Measurements from ENCODE around the gene TBX10. TPM values are rescaled to one million over a fixed set of nuclear protein-coding genes. Genes with fewer than 3 reads are reported as not detected.

Gene TBX10
- total RNA-seq, 6 donors from 2014 or later = not detected

- no peaks in the 10 kb centered on the region for H3K36me3 ChIP-seq
- H3K9me3 ChIP-seq = no peaks in the 10 kb centered on the region
- no peak for TF ChIP-seq CTCF (IDR thresholded peaks at IDR 0.05)
- no peak for TF ChIP-seq POLR2A (IDR thresholded peaks at IDR 0.05)
- TF ChIP-seq POLR2AphosphoS5 (IDR thresholded peaks at IDR 0.05) = no peak
- no peak for TF ChIP-seq EP300 (IDR thresholded peaks at IDR 0.05)
- ATAC-seq (ENCODE audit: low FRiP score in 2 of 2) (no peak), DNase-seq (peak in 1 of 2 donors; percentile 43)
- no peaks in the 10 kb centered on the region for H3K27me3 ChIP-seq
- no peak overlapping the region for H3K27ac ChIP-seq
- peaks cover 8 to 21% (median 17%) of the 10 kb centered on the region in 4 donors for H3K4me1 ChIP-seq
- 86 to 88% methylated on average over 6 to 11 of the region's 12 CpGs for WGBS, 2 donors
- H3K4me3 ChIP-seq = no peak overlapping the region
These were observed 7.2 kb downstream of the TBX10 start for GRCh38 chr11:67632175-67632981.

GRCh38 chr11:67631853-67632174, 7.7 kb downstream of the TBX10 start:
- H3K4me3 ChIP-seq = no peak overlapping the region
- DNase-seq (no peak), ATAC-seq (ENCODE audit: low FRiP score in 2 of 2) (no peak)
- H3K4me1 ChIP-seq = peaks cover 8 to 21% (median 17%) of the 10 kb centered on the region in 4 donors
- H3K27ac ChIP-seq = no peak overlapping the region
- TF ChIP-seq POLR2AphosphoS5 (IDR thresholded peaks at IDR 0.05) (no peak), CTCF (IDR thresholded peaks at IDR 0.05) (no peak), POLR2A (IDR thresholded peaks at IDR 0.05) (no peak), EP300 (IDR thresholded peaks at IDR 0.05) (no peak)
- WGBS, 2 donors = 82 to 95% methylated on average over 2 of the region's 2 CpGs
- no peaks in the 10 kb centered on the region for H3K9me3 ChIP-seq
- H3K27me3 ChIP-seq = no peaks in the 10 kb centered on the region
- no peaks in the 10 kb centered on the region for H3K36me3 ChIP-seq

DNA sequence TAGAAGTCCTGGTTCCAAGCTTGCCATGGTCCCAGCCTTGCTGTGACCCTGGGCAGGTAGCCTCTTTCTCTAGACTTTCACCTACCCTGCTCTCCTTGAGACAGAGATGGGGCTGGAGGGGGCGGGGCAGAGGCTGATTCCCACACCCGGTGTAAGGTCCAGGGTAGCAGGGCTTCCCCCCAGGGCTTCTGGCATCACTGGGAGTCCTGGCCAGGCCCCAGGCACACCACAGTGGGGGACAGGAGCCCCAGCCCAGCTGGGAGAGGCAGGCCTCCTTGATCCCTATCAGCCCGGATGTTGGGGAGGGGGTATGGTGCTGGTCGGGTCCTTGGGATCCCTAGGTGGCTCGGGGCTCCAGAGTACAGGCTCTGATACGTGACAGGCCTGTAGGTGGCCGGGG, 8.2 kb downstream of the TBX10 start:
- TF ChIP-seq EP300 (IDR thresholded peaks at IDR 0.05) (no peak), POLR2A (IDR thresholded peaks at IDR 0.05) (no peak), POLR2AphosphoS5 (IDR thresholded peaks at IDR 0.05) (no peak), CTCF (IDR thresholded peaks at IDR 0.05) (no peak)
- Histone ChIP-seq H3K27ac (peak overlapping the region in 2 of 4 donors; percentile 92 to 95), H3K36me3 (no peaks in the 10 kb centered on the region), H3K27me3 (no peaks in the 10 kb centered on the region), H3K9me3 (no peaks in the 10 kb centered on the region), H3K4me3 (no peak overlapping the region), H3K4me1 (peaks cover 8 to 21% (median 17%) of the 10 kb centered on the region in 4 donors)
- WGBS, 2 donors = 83 to 86% methylated on average over 4 to 7 of the region's 7 CpGs
- ATAC-seq (ENCODE audit: low FRiP score in 2 of 2) = no peak
- DNase-seq = peak in 1 of 2 donors; percentile 53

- no peaks in the 10 kb centered on the region for H3K36me3 ChIP-seq
- DNase-seq (no peak), ATAC-seq (ENCODE audit: low FRiP score in 2 of 2) (no peak)
- peak overlapping the region in 3 of 4 donors; percentile 64 to 93 (median 84) for H3K4me3 ChIP-seq
- 50 to 61% methylated on average over 15 to 16 of the region's 16 CpGs for WGBS, 2 donors
- peak overlapping the region; percentile 92 to 95 (median 94) for H3K27ac ChIP-seq
- no peaks in the 10 kb centered on the region for H3K27me3 ChIP-seq
- no peaks in the 10 kb centered on the region for H3K9me3 ChIP-seq
- TF ChIP-seq POLR2AphosphoS5 (IDR thresholded peaks at IDR 0.05) (no peak), CTCF (IDR thresholded peaks at IDR 0.05) (no peak), EP300 (IDR thresholded peaks at IDR 0.05) (no peak)
- H3K4me1 ChIP-seq = peaks cover 8 to 21% (median 17%) of the 10 kb centered on the region in 4 donors
These were observed 8.6 kb downstream of the TBX10 start for GRCh38 chr11:67630943-67631331.

Measured in upper lobe of left lung (tissue), 6 donors.